Fibroblast of skin of left quadriceps (primary cell): Measurements from ENCODE around the gene NRN1L.

Experiments
- DNase-seq, 2 experiments: peaks; one replicate each; pipeline ENCODE4 v3.0.0-alpha.2; 2013; ENCODE audit warnings: low read depth in 2 of 2

The NRN1L gene

GRCh38 chr16:67917140-67917851 is 32.6 kb downstream of the NRN1L start:
- no peak for DNase-seq

- DNase-seq = peak in 1 of 2 experiments; percentile 36
These were observed 33.2 kb downstream of the NRN1L start for GRCh38 chr16:67917852-67918236.

GRCh38 chr16:67919622-67920221 is 35.0 kb downstream of the NRN1L start:
- no peak for DNase-seq

- DNase-seq = no peak
These were observed 37.5 kb downstream of the NRN1L start for GRCh38 chr16:67922221-67922620.

- DNase-seq = no peak
These were observed 38.1 kb downstream of the NRN1L start for GRCh38 chr16:67922740-67923139.

GRCh38 chr16:67923414-67924116 is 38.9 kb downstream of the NRN1L start:
- no peak for DNase-seq

GRCh38 chr16:67924140-67924906 is 39.6 kb downstream of the NRN1L start:
- DNase-seq = no peak

GRCh38 chr16:67926181-67926750 is 41.6 kb downstream of the NRN1L start:
- no peak for DNase-seq

GRCh38 chr16:67927131-67927941 is 42.7 kb downstream of the NRN1L start:
- no peak for DNase-seq

- no peak for DNase-seq
These were observed 43.5 kb downstream of the NRN1L start for GRCh38 chr16:67928147-67928546.

- no peak for DNase-seq
These were observed 44.1 kb downstream of the NRN1L start for GRCh38 chr16:67928561-67929364.

- no peak for DNase-seq
These were observed 45.5 kb downstream of the NRN1L start for GRCh38 chr16:67930191-67930590.

- no peak for DNase-seq
These were observed 46.1 kb downstream of the NRN1L start for GRCh38 chr16:67930678-67931211.

- DNase-seq = no peak
These were observed 47.2 kb downstream of the NRN1L start, which contains the start of gene CTRL for GRCh38 chr16:67931712-67932461. Gene CTRL (minus strand): TSS chr16:67931862. CDS start chr16:67931852, 10 bp downstream.

GRCh38 chr16:67932462-67932840 is 47.8 kb downstream of the NRN1L start:
- no peak for DNase-seq

- no peak for DNase-seq
These were observed 49.1 kb downstream of the NRN1L start for GRCh38 chr16:67933805-67934204.

- no peak for DNase-seq
These were observed 49.8 kb downstream of the NRN1L start for GRCh38 chr16:67934306-67935100.

- DNase-seq = no peak
These were observed 50.4 kb downstream of the NRN1L start for GRCh38 chr16:67935101-67935401.
